ENCODE results near the gene PRELID2.

DNA sequence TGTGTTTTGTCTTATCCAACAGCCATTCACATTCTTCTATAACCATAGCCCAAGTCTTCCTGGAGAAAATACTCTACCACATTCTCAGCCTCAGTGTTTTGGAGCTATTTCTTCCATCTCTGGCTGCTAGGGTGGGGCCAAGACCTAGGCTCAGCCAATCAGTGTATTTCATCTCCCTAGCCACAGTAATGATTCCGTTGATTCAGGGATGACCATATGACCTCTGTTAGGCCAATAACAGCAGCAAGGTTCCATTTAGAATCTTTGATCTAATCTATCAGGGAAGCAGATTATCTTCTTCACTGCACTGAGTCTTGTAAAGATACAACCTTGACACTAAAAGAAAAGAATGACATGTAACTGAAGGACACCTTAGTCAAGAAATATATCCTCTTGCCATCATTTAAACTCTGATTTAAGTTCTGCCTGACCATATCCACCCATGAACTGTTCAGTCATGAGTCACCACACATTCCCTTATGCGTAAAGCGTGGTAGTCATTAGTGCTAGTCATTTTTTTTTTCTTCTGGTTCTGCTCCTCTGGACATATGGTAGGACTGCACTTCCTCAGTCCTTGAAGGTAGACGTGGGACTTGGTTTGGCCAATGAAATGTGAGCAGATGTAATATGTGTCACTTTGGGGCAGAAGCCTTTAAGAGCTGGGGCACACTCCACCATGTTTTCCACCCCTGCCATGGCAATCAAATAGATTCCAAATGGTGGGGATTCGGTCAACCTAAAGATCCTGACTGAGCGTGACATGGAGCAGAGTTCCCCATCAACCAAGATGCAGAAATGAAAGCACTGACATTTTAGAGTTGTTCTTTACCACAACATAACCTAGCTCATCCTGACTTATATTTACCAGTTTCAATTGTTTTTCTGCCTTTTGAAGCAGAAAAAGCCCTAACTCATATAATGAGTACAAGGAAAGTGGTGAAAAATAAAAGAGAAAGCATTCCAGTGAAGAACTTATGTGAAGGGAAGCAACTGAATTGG lies 12.7 kb upstream of the PRELID2 start:
- TF ChIP-seq, protein P1, sequence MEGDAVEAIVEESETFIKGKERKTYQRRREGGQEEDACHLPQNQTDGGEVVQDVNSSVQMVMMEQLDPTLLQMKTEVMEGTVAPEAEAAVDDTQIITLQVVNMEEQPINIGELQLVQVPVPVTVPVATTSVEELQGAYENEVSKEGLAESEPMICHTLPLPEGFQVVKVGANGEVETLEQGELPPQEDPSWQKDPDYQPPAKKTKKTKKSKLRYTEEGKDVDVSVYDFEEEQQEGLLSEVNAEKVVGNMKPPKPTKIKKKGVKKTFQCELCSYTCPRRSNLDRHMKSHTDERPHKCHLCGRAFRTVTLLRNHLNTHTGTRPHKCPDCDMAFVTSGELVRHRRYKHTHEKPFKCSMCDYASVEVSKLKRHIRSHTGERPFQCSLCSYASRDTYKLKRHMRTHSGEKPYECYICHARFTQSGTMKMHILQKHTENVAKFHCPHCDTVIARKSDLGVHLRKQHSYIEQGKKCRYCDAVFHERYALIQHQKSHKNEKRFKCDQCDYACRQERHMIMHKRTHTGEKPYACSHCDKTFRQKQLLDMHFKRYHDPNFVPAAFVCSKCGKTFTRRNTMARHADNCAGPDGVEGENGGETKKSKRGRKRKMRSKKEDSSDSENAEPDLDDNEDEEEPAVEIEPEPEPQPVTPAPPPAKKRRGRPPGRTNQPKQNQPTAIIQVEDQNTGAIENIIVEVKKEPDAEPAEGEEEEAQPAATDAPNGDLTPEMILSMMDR (IDR thresholded peaks at IDR 0.05 in 4 of 5, conservative IDR thresholded peaks at IDR 0.05 in 1 of 5): no peak
- TF ChIP-seq POLR2A (IDR thresholded peaks at IDR 0.05): no peak
